ENCODE data around the gene SPINK2.

DNA sequence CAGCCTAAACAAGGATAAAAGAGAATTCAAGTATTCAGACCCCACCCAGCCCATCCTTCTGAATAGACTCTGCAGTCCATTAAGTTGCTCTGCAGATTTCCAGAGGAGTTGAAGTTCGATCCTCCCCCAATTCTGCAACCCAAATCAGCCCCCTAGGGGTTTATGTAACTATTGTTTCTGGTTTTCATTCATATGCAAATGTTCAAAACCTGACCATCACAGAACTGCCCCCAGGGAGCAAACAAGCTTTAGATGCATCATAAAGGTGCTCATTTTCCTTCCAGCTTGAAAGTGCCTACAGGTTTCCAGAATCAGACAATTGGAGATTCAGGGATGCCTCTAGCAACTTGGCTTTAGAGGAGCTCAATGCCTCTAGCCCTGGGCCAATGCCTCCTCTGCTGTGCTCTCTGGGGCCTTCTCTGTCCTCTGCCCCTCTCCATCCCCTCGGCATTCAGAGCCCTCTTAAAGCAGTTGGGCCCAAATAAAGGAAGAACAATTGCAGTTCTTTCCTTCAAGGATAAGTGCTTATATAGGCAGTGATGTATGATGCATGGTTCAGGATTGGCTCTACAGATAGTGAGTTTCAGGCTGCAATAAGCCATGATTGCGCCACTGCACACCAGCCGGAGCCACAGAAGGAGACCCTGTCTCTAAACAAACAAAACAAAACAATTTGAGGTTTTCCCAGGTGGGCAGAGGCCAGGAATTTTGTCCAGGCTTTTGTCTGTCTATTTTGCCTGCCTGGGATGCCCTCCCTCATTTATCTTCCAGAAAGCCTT is 23.5 kb upstream of the SPINK2 start:
- TF ChIP-seq, protein P1, sequence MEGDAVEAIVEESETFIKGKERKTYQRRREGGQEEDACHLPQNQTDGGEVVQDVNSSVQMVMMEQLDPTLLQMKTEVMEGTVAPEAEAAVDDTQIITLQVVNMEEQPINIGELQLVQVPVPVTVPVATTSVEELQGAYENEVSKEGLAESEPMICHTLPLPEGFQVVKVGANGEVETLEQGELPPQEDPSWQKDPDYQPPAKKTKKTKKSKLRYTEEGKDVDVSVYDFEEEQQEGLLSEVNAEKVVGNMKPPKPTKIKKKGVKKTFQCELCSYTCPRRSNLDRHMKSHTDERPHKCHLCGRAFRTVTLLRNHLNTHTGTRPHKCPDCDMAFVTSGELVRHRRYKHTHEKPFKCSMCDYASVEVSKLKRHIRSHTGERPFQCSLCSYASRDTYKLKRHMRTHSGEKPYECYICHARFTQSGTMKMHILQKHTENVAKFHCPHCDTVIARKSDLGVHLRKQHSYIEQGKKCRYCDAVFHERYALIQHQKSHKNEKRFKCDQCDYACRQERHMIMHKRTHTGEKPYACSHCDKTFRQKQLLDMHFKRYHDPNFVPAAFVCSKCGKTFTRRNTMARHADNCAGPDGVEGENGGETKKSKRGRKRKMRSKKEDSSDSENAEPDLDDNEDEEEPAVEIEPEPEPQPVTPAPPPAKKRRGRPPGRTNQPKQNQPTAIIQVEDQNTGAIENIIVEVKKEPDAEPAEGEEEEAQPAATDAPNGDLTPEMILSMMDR (IDR thresholded peaks at IDR 0.05; ENCODE audit: insufficient read depth, low read depth, low read length) = no peak
- TF ChIP-seq EZH2 (IDR thresholded peaks at IDR 0.05; ENCODE audit: insufficient read depth, low read length) = no peak
